Gastrocnemius medialis (tissue), 4 donors: Measurements from ENCODE around the gene REPS2.

Experiments
- POLR2A ChIP-seq, 2 donors: fragments of 450-650 bp; IDR thresholded peaks; one replicate each; pipeline ENCODE4 v1.6.1; 2017; ENCODE audit warnings: antibody characterized with exemption in 2 of 2, mild to moderate bottlenecking in 2 of 2, moderate library complexity in 2 of 2
- TF ChIP-seq, protein P1 (sequence below), 5 experiments: fragments of 450-650 bp in 3 of 5; fragments of 200-600 bp in 2 of 5; sonication (generic) in 2 of 5; IDR thresholded peaks in 4 of 5; conservative IDR thresholded peaks in 1 of 5; 1 replicate in 4 of 5; 2 replicates in 1 of 5; pipeline ENCODE4 v1.5.1; 2016 to 2019; ENCODE audit warnings: antibody characterized with exemption in 5 of 5, mild to moderate bottlenecking in 3 of 5, moderate library complexity in 3 of 5

DNA sequence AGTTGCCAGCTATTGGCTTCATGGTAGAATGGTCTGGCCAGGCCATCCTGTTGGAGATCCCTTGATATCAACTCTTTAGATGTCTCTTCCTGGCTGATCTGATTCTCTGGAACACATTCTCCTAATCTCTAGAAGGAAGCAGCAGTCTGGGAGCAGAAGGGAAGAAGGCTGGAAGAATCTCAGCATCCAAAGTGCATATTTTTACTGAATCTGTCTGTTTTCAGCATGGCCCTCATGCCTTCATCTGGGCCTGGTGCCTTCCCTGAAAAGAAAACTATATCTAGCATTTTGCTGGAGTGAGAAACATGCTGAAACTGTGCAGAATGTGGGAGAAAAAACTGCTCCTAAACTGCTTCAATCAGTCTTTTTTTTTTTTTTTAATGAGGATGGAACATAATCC lies 148.7 kb downstream of the REPS2 start:
- TF ChIP-seq POLR2A (IDR thresholded peaks at IDR 0.05): no peak
- TF ChIP-seq, protein P1, sequence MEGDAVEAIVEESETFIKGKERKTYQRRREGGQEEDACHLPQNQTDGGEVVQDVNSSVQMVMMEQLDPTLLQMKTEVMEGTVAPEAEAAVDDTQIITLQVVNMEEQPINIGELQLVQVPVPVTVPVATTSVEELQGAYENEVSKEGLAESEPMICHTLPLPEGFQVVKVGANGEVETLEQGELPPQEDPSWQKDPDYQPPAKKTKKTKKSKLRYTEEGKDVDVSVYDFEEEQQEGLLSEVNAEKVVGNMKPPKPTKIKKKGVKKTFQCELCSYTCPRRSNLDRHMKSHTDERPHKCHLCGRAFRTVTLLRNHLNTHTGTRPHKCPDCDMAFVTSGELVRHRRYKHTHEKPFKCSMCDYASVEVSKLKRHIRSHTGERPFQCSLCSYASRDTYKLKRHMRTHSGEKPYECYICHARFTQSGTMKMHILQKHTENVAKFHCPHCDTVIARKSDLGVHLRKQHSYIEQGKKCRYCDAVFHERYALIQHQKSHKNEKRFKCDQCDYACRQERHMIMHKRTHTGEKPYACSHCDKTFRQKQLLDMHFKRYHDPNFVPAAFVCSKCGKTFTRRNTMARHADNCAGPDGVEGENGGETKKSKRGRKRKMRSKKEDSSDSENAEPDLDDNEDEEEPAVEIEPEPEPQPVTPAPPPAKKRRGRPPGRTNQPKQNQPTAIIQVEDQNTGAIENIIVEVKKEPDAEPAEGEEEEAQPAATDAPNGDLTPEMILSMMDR (IDR thresholded peaks at IDR 0.05 in 4 of 5, conservative IDR thresholded peaks at IDR 0.05 in 1 of 5): no peak
